H9 (cell line): Measurements from ENCODE around the gene FBXO38. TPM values are rescaled to one million over a fixed set of nuclear protein-coding genes. Genes with fewer than 3 reads are reported as not detected.

Experiments
- DNase-seq: peaks from one replicate; pipeline ENCODE4 v3.0.0-alpha.2; 2017
- H2AFZ ChIP-seq: one replicate; pipeline ENCODE4 v1.6.1; 2013; ENCODE audit warnings: mild to moderate bottlenecking, low read length, control low read depth, moderate library complexity
- H2AK5ac ChIP-seq: 2 replicates; pipeline ENCODE4 v1.6.1; 2013; ENCODE audit warnings: low read length, control low read depth, mixed read lengths; ENCODE audit not compliant: insufficient read length
- H2BK120ac ChIP-seq: one replicate; pipeline ENCODE4 v1.6.1; 2013; ENCODE audit warnings: low read depth, mild to moderate bottlenecking, low read length, control low read depth, inconsistent platforms; ENCODE audit not compliant: poor library complexity, severe bottlenecking
- H2BK12ac ChIP-seq: 2 replicates; pipeline ENCODE4 v1.6.1; 2013; ENCODE audit warnings: low read length, control low read depth, mixed read lengths, low read depth; ENCODE audit not compliant: insufficient read length
- H2BK15ac ChIP-seq: 2 replicates; pipeline ENCODE4 v1.6.1; 2013; ENCODE audit warnings: low read depth, low read length, control low read depth
- H2BK20ac ChIP-seq: one replicate; pipeline ENCODE4 v1.6.1; 2013; ENCODE audit warnings: low read depth, mild to moderate bottlenecking, low read length, control low read depth, inconsistent platforms; ENCODE audit not compliant: poor library complexity, severe bottlenecking
- H2BK5ac ChIP-seq: 2 replicates; pipeline ENCODE4 v1.6.1; 2013; ENCODE audit warnings: low read length, control low read depth, mixed read lengths; ENCODE audit not compliant: insufficient read length
- H3K14ac ChIP-seq: 2 replicates; pipeline ENCODE4 v1.6.1; 2013; ENCODE audit warnings: low read length, control low read depth; ENCODE audit not compliant: insufficient read depth
- H3K18ac ChIP-seq: 2 replicates; pipeline ENCODE4 v1.6.1; 2013; ENCODE audit warnings: low read depth, mild to moderate bottlenecking, mixed read lengths, low read length, control low read depth; ENCODE audit not compliant: insufficient read length
- H3K23ac ChIP-seq: 2 replicates; pipeline ENCODE4 v1.6.1; 2013; ENCODE audit warnings: low read length, control low read depth, mixed read lengths, low read depth; ENCODE audit not compliant: insufficient read length
- H3K23me2 ChIP-seq: 2 replicates; pipeline ENCODE4 v1.6.1; 2013; ENCODE audit warnings: low read depth, mild to moderate bottlenecking, mixed read lengths, low read length, control low read depth; ENCODE audit not compliant: insufficient read length, poor library complexity, severe bottlenecking
- H3K27ac ChIP-seq: 2 replicates; pipeline ENCODE4 v1.5.1; 2013; ENCODE audit warnings: low read length, control low read depth, mixed read lengths, low read depth; ENCODE audit not compliant: insufficient read length
- H3K27me3 ChIP-seq: 2 replicates; pipeline ENCODE4 v1.6.1; 2013; ENCODE audit warnings: low read length, control low read depth, inconsistent platforms; ENCODE audit not compliant: insufficient read depth
- H3K4ac ChIP-seq: 2 replicates; pipeline ENCODE4 v1.6.1; 2013; ENCODE audit warnings: low read depth, mild to moderate bottlenecking, control low read depth, inconsistent platforms, low read length, moderate library complexity
- H3K4me1 ChIP-seq: 2 replicates; pipeline ENCODE4 v1.6.1; 2013; ENCODE audit warnings: low read length, control low read depth, inconsistent platforms; ENCODE audit not compliant: insufficient read depth
- H3K4me2 ChIP-seq: 2 replicates; pipeline ENCODE4 v1.6.1; 2013; ENCODE audit warnings: low read length, control low read depth, mixed read lengths; ENCODE audit not compliant: insufficient read length, insufficient read depth
- H3K56ac ChIP-seq: 2 replicates; pipeline ENCODE4 v1.6.1; 2013; ENCODE audit warnings: low read depth, mild to moderate bottlenecking, mixed read lengths, low read length, control low read depth; ENCODE audit not compliant: insufficient read length
- H3K79me1 ChIP-seq: 2 replicates; pipeline ENCODE4 v1.6.1; 2013; ENCODE audit warnings: low read depth, mild to moderate bottlenecking, moderate library complexity, low read length, control low read depth, inconsistent platforms; ENCODE audit not compliant: insufficient read depth, poor library complexity, severe bottlenecking
- H3K79me2 ChIP-seq: 2 replicates; pipeline ENCODE4 v1.6.1; 2013; ENCODE audit warnings: low read length, control low read depth, inconsistent platforms; ENCODE audit not compliant: insufficient read depth
- H3K9ac ChIP-seq: 2 replicates; pipeline ENCODE4 v1.6.1; 2013; ENCODE audit warnings: low read length, control low read depth, mixed read lengths; ENCODE audit not compliant: insufficient read length; ENCODE audit errors: extremely low read depth
- H3K9me3 ChIP-seq: one replicate; pipeline ENCODE4 v1.6.1; 2013; ENCODE audit warnings: low read depth, low read length, inconsistent platforms; ENCODE audit not compliant: control insufficient read depth
- H3T11ph ChIP-seq: one replicate; pipeline ENCODE4 v1.6.1; 2013; ENCODE audit warnings: mild to moderate bottlenecking, low read length, control low read depth, inconsistent platforms
- H4K20me1 ChIP-seq: one replicate; pipeline ENCODE4 v1.6.1; 2013; ENCODE audit not compliant: control insufficient read depth, insufficient read length, insufficient read depth
- H4K5ac ChIP-seq: 2 replicates; pipeline ENCODE4 v1.6.1; 2013; ENCODE audit warnings: low read depth, mild to moderate bottlenecking, mixed read lengths, low read length, control low read depth; ENCODE audit not compliant: insufficient read length
- H4K8ac ChIP-seq: replicated peaks from 2 replicates; pipeline ENCODE4 v1.6.1; 2013; ENCODE audit warnings: low read length, control low read depth, mixed read lengths, low read depth; ENCODE audit not compliant: insufficient read length
- H4K91ac ChIP-seq: 2 replicates; pipeline ENCODE4 v1.6.1; 2013; ENCODE audit warnings: low read depth, mild to moderate bottlenecking, moderate library complexity, mixed read lengths, low read length, control low read depth; ENCODE audit not compliant: insufficient read length
- H3K27ac Mint-ChIP-seq, 3 experiments: 2 replicates in 2 of 3; 3 replicates in 1 of 3; pipeline ENCODE4 v1.8.0; 2020 to 2021; ENCODE audit warnings: mixed read lengths in 3 of 3, mild to moderate bottlenecking in 1 of 3, moderate library complexity in 1 of 3
- H3K27me3 Mint-ChIP-seq: 2 replicates; pipeline ENCODE4 v1.8.0; 2021; ENCODE audit warnings: low read depth, mild to moderate bottlenecking, moderate library complexity, mixed read lengths
- H3K36me3 Mint-ChIP-seq, 3 experiments: 2 replicates in 2 of 3; 3 replicates in 1 of 3; pipeline ENCODE4 v1.8.0; 2020 to 2021; ENCODE audit warnings: low read depth in 3 of 3, mixed read lengths in 3 of 3; ENCODE audit not compliant: insufficient read depth in 1 of 3
- H3K4me1 Mint-ChIP-seq, 2 experiments: 2 replicates each; pipeline ENCODE4 v1.8.0; 2020; ENCODE audit warnings: mixed read lengths in 2 of 2
- H3K4me3 Mint-ChIP-seq, 2 experiments: 2 replicates in 1 of 2; 3 replicates in 1 of 2; pipeline ENCODE4 v1.8.0; 2020 to 2021; ENCODE audit warnings: mild to moderate bottlenecking in 2 of 2, mixed read lengths in 2 of 2, moderate library complexity in 1 of 2
- H3K9me3 Mint-ChIP-seq, 2 experiments: 2 replicates in 1 of 2; 3 replicates in 1 of 2; pipeline ENCODE4 v1.8.0; 2020; ENCODE audit warnings: mild to moderate bottlenecking in 2 of 2, mixed read lengths in 2 of 2, moderate library complexity in 1 of 2
- whole genome bisulfite sequencing: extraction: QIAGEN DNeasy Blood & Tissue Kit; methylation state at CpG from one replicate; pipeline ENCODE4 v1.1.7; 2013; ENCODE audit warnings: missing lambda C conversion rate, low lambda C conversion rate, mixed read lengths; ENCODE audit not compliant: insufficient read length; ENCODE audit errors: extremely low coverage; 5-methylcytosine and 5-hydroxymethylcytosine counted together
- total RNA-seq: library from RNA; stranded (reverse); gene quantifications from 2 replicates; pipeline ENCODE4 v1.2.1, GENCODE V29; 2021
- TF ChIP-seq, protein P1 (sequence below): fragments of 200-600 bp; sonication (generic); conservative IDR thresholded peaks from 3 replicates; pipeline ENCODE4 v1.8.0; 2021; ENCODE audit warnings: antibody characterized with exemption, mild to moderate bottlenecking

FBXO38 gene
- total RNA-seq, 1 experiment from 2014 or later, result 34.6 TPM

DNA sequence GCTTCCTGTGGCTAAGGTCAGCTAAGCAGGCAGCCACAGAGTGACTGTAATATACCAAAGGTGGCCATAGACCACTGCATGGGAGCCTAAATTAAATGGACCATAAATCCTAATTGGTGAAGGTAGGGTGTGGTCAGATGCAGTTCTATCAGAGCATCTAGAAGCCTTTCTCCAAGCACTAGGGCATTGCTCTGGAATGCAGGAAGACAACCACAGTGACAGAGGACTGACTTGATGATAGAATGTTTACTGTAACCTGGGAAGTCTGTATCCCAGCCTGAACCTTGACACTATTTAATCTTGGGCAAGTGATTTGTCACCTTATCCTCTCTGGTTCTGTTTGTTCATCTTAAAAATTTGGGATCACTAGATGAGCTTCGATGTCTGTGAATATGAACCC, 2.3 kb downstream of the FBXO38 start:
- Histone ChIP-seq H4K8ac (no peak overlapping the region), H2BK5ac (no peak overlapping the region), H4K91ac (no peak overlapping the region), H3K9me3 (no peaks in the 10 kb centered on the region), H4K20me1 (no peaks in the 10 kb centered on the region), H2BK12ac (no peak overlapping the region), H3K4ac (no peak overlapping the region), H3K4me1 (no peaks in the 10 kb centered on the region), H3T11ph (no peak overlapping the region), H3K9ac (no peak overlapping the region), H3K79me1 (peaks cover 2% of the 10 kb centered on the region), H3K14ac (no peak overlapping the region), H2BK120ac (no peak overlapping the region), H3K4me2 (no peak overlapping the region), H4K5ac (no peak overlapping the region), H3K56ac (no peak overlapping the region), H3K79me2 (peaks cover 16% of the 10 kb centered on the region; the same call in 1 of the 2 replicates), H2BK20ac (no peak overlapping the region), H2BK15ac (no peak overlapping the region), H2AK5ac (no peak overlapping the region), H3K18ac (no peak overlapping the region), H3K27me3 (no peaks in the 10 kb centered on the region), H3K27ac (no peak overlapping the region), H2AFZ (no peak overlapping the region), H3K23ac (no peak overlapping the region), H3K23me2 (peaks cover 4% of the 10 kb centered on the region)
- Mint-ChIP-seq H3K27me3 (no peaks in the 10 kb centered on the region), H3K27ac (no peak overlapping the region), H3K9me3 (no peaks in the 10 kb centered on the region), H3K36me3 (peaks cover 0 to 13% (median 4%) of the 10 kb centered on the region in 3 experiments; a peak in 4 of 7 replicates), H3K4me1 (peaks cover 29 to 31% of the 10 kb centered on the region in 2 experiments), H3K4me3 (no peak overlapping the region)
- TF ChIP-seq, protein P1, sequence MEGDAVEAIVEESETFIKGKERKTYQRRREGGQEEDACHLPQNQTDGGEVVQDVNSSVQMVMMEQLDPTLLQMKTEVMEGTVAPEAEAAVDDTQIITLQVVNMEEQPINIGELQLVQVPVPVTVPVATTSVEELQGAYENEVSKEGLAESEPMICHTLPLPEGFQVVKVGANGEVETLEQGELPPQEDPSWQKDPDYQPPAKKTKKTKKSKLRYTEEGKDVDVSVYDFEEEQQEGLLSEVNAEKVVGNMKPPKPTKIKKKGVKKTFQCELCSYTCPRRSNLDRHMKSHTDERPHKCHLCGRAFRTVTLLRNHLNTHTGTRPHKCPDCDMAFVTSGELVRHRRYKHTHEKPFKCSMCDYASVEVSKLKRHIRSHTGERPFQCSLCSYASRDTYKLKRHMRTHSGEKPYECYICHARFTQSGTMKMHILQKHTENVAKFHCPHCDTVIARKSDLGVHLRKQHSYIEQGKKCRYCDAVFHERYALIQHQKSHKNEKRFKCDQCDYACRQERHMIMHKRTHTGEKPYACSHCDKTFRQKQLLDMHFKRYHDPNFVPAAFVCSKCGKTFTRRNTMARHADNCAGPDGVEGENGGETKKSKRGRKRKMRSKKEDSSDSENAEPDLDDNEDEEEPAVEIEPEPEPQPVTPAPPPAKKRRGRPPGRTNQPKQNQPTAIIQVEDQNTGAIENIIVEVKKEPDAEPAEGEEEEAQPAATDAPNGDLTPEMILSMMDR, result no peak
- WGBS, result no CpG with 5 or more reads among the region's 1 CpG
- no peak for DNase-seq
